ENCODE data around the gene KRT82. TPM values are rescaled to one million over a fixed set of nuclear protein-coding genes. Genes with fewer than 3 reads are reported as not detected.
"Not testable (repeated sequence)": the region's sequence is repeated elsewhere in the genome, so short reads cannot be mapped to it uniquely, and the experiment has no call there.

Gene KRT82
- total RNA-seq: not detected

DNA sequence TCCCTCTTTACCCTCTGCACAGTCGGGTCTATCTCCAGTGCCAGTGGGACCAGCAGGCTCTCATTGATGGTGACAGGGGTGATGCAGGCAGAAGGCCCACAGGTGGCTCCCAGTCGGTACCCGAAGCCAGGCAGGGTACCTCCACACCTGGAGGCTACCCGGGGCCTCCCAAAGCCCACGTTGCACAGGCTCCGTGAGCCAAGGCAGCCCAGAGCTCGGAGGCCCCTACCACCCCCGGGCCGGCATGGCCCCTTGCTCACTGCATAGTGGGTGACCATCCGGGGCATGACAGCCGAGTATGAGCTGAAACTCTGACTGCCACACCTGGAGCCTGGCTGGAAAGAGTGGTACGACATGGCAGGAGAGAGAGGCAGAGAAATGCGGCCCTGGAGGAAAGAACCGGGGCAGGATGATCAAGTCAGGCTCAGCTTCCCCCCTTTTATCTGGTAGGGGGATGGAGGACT is at the start of gene KRT82:
TSS of gene KRT82 (minus strand) at position 414 of the 464 bp plus-strand sequence. CDS start at position 356, 58 bp downstream.
- H3K4me3 Mint-ChIP-seq: no peak within 1 kb of the TSS
- H3K27ac Mint-ChIP-seq: no peak within 1 kb of the TSS
- H3K27me3 Mint-ChIP-seq (ENCODE audit: low read depth): peaks cover 5% of the 10 kb centered on the region
- H3K4me1 Mint-ChIP-seq (ENCODE audit: low read depth): no peaks in the 10 kb centered on the region
- no peaks in the 10 kb centered on the region for H3K36me3 Mint-ChIP-seq (ENCODE audit: insufficient read depth in 2 of 2)
- ATAC-seq (replicated peaks in 1 of 2): no peak
- DNase-seq: no peak
- H3K9me3 Mint-ChIP-seq: no peaks in the 10 kb centered on the region

- no peaks in the 10 kb centered on the region for H3K36me3 Mint-ChIP-seq (ENCODE audit: insufficient read depth in 2 of 2)
- H3K9me3 Mint-ChIP-seq: no peaks in the 10 kb centered on the region
- H3K4me3 Mint-ChIP-seq: no peak overlapping the region
- H3K27ac Mint-ChIP-seq: no peak overlapping the region
- no peak for ATAC-seq (replicated peaks in 1 of 2)
- peaks cover 5% of the 10 kb centered on the region for H3K4me1 Mint-ChIP-seq (ENCODE audit: low read depth)
- DNase-seq: no peak
- H3K27me3 Mint-ChIP-seq (ENCODE audit: low read depth): no peaks in the 10 kb centered on the region
Measured at GRCh38 chr12:52455821-52456220, 49.7 kb upstream of the KRT82 start.

GRCh38 chr12:52454411-52455201 is 48.5 kb upstream of the KRT82 start:
- peaks cover 5% of the 10 kb centered on the region for H3K4me1 Mint-ChIP-seq (ENCODE audit: low read depth)
- no peaks in the 10 kb centered on the region for H3K36me3 Mint-ChIP-seq (ENCODE audit: insufficient read depth in 2 of 2)
- ATAC-seq (replicated peaks in 1 of 2): no peak
- no peak for DNase-seq
- no peaks in the 10 kb centered on the region for H3K9me3 Mint-ChIP-seq
- H3K4me3 Mint-ChIP-seq: no peak overlapping the region
- H3K27ac Mint-ChIP-seq: no peak overlapping the region
- peaks cover 3% of the 10 kb centered on the region for H3K27me3 Mint-ChIP-seq (ENCODE audit: low read depth)

DNA sequence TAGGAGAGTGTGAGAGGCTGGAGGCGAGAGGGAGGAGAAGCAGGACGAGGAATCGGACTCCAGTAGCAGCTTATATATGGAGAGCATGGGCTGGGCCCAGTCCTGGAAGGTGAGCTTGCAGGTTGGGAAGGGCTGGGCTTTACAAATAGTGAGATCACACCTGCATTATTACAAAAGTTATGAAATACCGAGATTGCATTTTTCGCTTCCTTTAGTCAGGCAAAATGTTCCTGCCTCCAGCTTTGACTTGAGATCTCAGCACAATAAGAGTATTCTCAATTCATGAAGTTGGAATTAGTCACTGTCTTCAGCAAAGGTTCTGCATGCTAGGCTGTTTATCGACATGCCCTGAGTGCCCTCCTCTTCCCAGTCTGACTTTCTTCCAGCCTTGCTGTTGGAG is 46.0 kb upstream of the KRT82 start, which contains the start of gene KRT6B:
TSS of gene KRT6B (minus strand) at position 46 of the 400 bp plus-strand sequence. CDS start 68 bp downstream, outside the sequence.
- H3K27me3 Mint-ChIP-seq (ENCODE audit: low read depth): peaks cover 13% of the 10 kb centered on the region
- no peak within 1 kb of the TSS for H3K27ac Mint-ChIP-seq
- H3K4me3 Mint-ChIP-seq: no peak within 1 kb of the TSS
- peaks cover 5% of the 10 kb centered on the region for H3K4me1 Mint-ChIP-seq (ENCODE audit: low read depth)
- no peak for DNase-seq
- no peak for ATAC-seq (replicated peaks in 1 of 2)
- no peaks in the 10 kb centered on the region for H3K36me3 Mint-ChIP-seq (ENCODE audit: insufficient read depth in 2 of 2)
- H3K9me3 Mint-ChIP-seq: no peaks in the 10 kb centered on the region

DNA sequence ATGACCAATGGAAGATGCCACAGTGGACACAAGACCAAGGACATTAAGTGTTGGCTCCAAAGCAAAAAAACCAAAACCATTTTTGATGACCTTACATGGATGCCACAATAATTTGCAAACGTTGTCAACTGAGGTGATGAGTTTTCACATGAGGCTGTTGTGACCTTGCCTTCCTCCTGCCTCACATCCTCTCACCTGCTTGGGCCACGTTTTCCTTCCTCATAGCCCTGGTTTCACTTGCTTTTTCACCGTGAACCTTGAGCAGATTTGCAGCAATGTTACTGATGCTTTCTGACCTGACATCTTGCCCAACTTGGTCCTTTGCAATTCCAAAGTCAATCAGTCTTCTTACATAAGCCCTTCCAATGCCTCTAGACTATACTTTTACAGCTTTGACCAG is 42.1 kb upstream of the KRT82 start:
- H3K9me3 Mint-ChIP-seq: no peaks in the 10 kb centered on the region
- H3K36me3 Mint-ChIP-seq (ENCODE audit: insufficient read depth in 2 of 2): no peaks in the 10 kb centered on the region
- H3K27ac Mint-ChIP-seq: no peak overlapping the region
- no peak overlapping the region for H3K4me3 Mint-ChIP-seq
- peaks cover 39% of the 10 kb centered on the region for H3K27me3 Mint-ChIP-seq (ENCODE audit: low read depth)
- H3K4me1 Mint-ChIP-seq (ENCODE audit: low read depth): no peaks in the 10 kb centered on the region
- ATAC-seq (replicated peaks in 1 of 2): no peak
- no peak for DNase-seq

DNA sequence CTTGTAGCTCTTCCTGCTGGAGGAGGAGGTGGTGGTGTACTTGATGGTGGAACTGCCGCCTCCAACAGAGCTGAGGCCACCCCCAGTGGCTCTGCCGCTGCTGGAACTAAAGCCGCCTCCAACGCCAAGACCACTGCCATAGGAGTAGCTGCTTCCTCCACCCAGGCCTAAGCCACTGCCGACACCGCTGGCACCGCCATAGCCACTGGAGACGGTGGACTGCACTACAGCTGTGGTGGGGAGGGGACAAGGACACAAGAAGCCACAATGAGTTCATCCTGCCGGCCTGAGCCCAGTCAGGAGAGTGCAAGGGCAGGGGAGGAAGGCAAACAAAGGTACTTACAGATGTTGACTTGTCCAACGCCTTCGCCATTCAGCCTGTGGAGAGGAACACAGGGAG is 41.1 kb upstream of the KRT82 start:
- H3K27me3 Mint-ChIP-seq (ENCODE audit: low read depth): peaks cover 49% of the 10 kb centered on the region
- not testable (repeated sequence) for H3K27ac Mint-ChIP-seq; H3K36me3 Mint-ChIP-seq (ENCODE audit: insufficient read depth in 2 of 2); H3K4me3 Mint-ChIP-seq; H3K9me3 Mint-ChIP-seq; H3K4me1 Mint-ChIP-seq (ENCODE audit: low read depth); DNase-seq; ATAC-seq (replicated peaks in 1 of 2)

- H3K27ac Mint-ChIP-seq: no peak overlapping the region
- no peak for ATAC-seq (replicated peaks in 1 of 2)
- peaks cover 56% of the 10 kb centered on the region for H3K27me3 Mint-ChIP-seq (ENCODE audit: low read depth)
- no peaks in the 10 kb centered on the region for H3K36me3 Mint-ChIP-seq (ENCODE audit: insufficient read depth in 2 of 2)
- H3K4me3 Mint-ChIP-seq: no peak overlapping the region
- no peaks in the 10 kb centered on the region for H3K9me3 Mint-ChIP-seq
- DNase-seq: no peak
- H3K4me1 Mint-ChIP-seq (ENCODE audit: low read depth): no peaks in the 10 kb centered on the region
Measured at GRCh38 chr12:52446367-52447045, 40.4 kb upstream of the KRT82 start.

GRCh38 chr12:52445876-52446275 is 39.7 kb upstream of the KRT82 start:
- Mint-ChIP-seq H3K27ac (no peak overlapping the region), H3K4me1 (ENCODE audit: low read depth) (no peaks in the 10 kb centered on the region), H3K4me3 (no peak overlapping the region), H3K27me3 (ENCODE audit: low read depth) (peaks cover 58% of the 10 kb centered on the region), H3K9me3 (no peaks in the 10 kb centered on the region), H3K36me3 (ENCODE audit: insufficient read depth in 2 of 2) (no peaks in the 10 kb centered on the region)
- ATAC-seq (replicated peaks in 1 of 2): no peak
- DNase-seq: no peak

GRCh38 chr12:52444647-52445595 is 38.8 kb upstream of the KRT82 start:
- no peak for ATAC-seq (replicated peaks in 1 of 2)
- Mint-ChIP-seq H3K4me1 (ENCODE audit: low read depth) (no peaks in the 10 kb centered on the region), H3K9me3 (no peaks in the 10 kb centered on the region), H3K36me3 (ENCODE audit: insufficient read depth in 2 of 2) (no peaks in the 10 kb centered on the region), H3K27ac (no peak overlapping the region), H3K4me3 (no peak overlapping the region), H3K27me3 (ENCODE audit: low read depth) (peaks cover 60% of the 10 kb centered on the region)
- no peak for DNase-seq

DNA sequence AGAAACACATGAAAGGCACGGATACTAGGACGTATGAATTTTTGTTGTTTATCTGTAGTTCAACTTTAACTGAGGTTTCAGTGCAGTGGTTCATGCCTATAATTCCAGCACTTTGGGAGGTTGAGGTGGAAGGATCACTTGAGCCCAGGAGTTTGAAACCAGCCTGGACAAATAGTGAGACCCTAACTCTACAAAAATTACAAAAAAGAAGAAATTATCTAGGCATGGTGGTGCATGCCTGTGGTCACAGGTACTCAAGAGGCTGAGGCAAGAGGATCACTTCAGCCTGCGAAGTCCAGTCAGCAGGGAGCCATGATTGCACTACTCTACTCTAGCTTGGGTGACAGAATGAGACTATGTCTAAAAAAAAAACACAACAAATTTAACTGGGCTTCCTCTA is 37.8 kb upstream of the KRT82 start:
- DNase-seq (no peak), ATAC-seq (replicated peaks in 1 of 2) (no peak)
- no peaks in the 10 kb centered on the region for H3K36me3 Mint-ChIP-seq (ENCODE audit: insufficient read depth in 2 of 2)
- H3K4me1 Mint-ChIP-seq (ENCODE audit: low read depth): no peaks in the 10 kb centered on the region
- H3K4me3 Mint-ChIP-seq: no peak overlapping the region
- no peak overlapping the region for H3K27ac Mint-ChIP-seq
- peaks cover 60% of the 10 kb centered on the region for H3K27me3 Mint-ChIP-seq (ENCODE audit: low read depth)
- H3K9me3 Mint-ChIP-seq: no peaks in the 10 kb centered on the region

GRCh38 chr12:52442600-52443061 is 36.5 kb upstream of the KRT82 start:
- H3K27ac Mint-ChIP-seq: no peak overlapping the region
- ATAC-seq (replicated peaks in 1 of 2) (no peak), DNase-seq (no peak)
- H3K36me3 Mint-ChIP-seq (ENCODE audit: insufficient read depth in 2 of 2): no peaks in the 10 kb centered on the region
- H3K4me3 Mint-ChIP-seq: no peak overlapping the region
- no peaks in the 10 kb centered on the region for H3K4me1 Mint-ChIP-seq (ENCODE audit: low read depth)
- peaks cover 51% of the 10 kb centered on the region for H3K27me3 Mint-ChIP-seq (ENCODE audit: low read depth)
- no peaks in the 10 kb centered on the region for H3K9me3 Mint-ChIP-seq

GRCh38 chr12:52441320-52441911 is 35.3 kb upstream of the KRT82 start:
- peaks cover 56% of the 10 kb centered on the region for H3K27me3 Mint-ChIP-seq (ENCODE audit: low read depth)
- ATAC-seq (replicated peaks in 1 of 2): no peak
- no peaks in the 10 kb centered on the region for H3K4me1 Mint-ChIP-seq (ENCODE audit: low read depth)
- H3K36me3 Mint-ChIP-seq (ENCODE audit: insufficient read depth in 2 of 2): no peaks in the 10 kb centered on the region
- H3K27ac Mint-ChIP-seq: no peak overlapping the region
- no peaks in the 10 kb centered on the region for H3K9me3 Mint-ChIP-seq
- DNase-seq: no peak
- no peak overlapping the region for H3K4me3 Mint-ChIP-seq

Data from activated T-cell treated with anti-CD3 and anti-CD28 coated beads, Interleukin-2, amount 50 U/mL, for 72 hours (primary cell).